Fibroblast of skin of right quadriceps (primary cell): Measurements from ENCODE around the gene C10orf62.
A peak's percentile ranks its signal among the peaks of the same experiment; 100 is the strongest.
"Not testable (repeated sequence)": the region's sequence is repeated elsewhere in the genome, so short reads cannot be mapped to it uniquely, and the experiment has no call there.

Experiments
- DNase-seq: peaks from one replicate; pipeline ENCODE4 v3.0.0-alpha.2; 2013

Gene C10orf62, protein sequence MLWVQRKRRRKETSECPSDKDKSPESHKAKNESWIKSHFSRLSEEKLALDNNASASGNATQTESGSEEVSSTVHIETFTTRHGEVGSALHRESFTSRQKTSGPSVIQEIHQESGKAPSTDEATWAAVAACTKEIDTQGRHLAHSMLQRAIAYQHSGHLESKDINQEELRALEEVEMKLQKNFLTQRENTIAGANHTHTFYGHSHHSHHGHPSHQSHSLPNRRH

DNA sequence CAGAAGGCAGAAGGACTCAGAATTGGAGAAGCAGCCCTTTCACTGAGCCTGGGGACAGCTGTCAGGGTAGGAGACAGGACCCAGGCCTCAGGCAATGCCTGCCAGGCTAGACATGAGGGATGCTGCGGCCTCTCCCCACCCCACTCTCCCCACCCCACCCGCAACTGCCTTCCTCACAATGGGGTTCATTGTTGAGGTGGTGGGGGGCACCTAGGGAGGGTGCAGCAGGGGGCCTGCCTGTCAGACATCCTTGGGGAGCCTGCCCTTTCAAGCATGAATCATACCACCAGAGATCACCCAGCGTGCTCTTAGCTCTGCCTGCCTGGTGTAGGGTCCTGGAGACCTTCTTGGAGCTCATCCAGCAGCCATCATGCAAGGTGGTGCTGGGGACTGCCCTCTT is at the start of gene C10orf62:
Gene C10orf62 (plus strand): TSS at position 243 of the 400 bp plus-strand sequence. CDS start 177 bp downstream, outside the sequence.
- DNase-seq: no peak

DNA sequence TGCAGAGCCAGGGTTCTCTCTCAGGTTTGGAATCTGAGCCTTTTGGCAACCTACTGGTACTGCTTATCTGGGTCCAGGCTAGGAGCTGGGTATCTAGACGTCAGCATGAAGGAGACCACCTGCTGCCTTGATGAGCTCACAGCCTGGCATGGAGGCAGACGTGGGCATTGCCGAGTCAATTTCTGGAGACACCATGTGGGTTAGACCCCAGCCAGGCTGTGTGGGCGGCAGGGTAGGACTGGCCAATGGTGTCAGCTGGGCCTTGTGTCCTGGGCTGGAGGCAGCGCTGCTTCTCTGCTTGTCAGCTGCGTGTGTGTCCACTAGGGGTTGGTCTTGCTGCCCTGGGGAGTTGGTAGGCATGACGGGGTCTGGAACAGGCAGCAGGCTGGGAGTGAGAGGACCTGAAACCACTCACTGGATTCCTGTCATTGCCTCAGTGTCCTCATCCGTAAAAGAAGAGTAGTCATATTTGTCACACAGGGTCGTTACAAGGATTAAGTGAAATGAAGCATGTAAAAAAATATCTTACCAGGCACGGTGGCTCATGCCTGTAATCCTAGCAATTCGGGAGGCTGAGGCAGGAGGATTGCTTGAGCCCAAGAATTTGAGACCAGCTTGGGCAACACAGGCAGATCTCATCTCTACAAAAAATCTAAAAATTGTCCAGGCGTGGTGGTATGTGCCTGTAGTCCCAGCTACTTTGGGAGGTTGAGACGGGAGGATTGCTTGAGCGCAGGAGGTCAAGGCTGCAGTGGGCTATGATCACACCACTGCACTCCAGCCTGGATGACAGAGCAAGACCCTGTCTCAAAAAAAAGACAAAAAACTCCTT is 48.6 kb upstream of the C10orf62 start:
- DNase-seq: no peak

DNA sequence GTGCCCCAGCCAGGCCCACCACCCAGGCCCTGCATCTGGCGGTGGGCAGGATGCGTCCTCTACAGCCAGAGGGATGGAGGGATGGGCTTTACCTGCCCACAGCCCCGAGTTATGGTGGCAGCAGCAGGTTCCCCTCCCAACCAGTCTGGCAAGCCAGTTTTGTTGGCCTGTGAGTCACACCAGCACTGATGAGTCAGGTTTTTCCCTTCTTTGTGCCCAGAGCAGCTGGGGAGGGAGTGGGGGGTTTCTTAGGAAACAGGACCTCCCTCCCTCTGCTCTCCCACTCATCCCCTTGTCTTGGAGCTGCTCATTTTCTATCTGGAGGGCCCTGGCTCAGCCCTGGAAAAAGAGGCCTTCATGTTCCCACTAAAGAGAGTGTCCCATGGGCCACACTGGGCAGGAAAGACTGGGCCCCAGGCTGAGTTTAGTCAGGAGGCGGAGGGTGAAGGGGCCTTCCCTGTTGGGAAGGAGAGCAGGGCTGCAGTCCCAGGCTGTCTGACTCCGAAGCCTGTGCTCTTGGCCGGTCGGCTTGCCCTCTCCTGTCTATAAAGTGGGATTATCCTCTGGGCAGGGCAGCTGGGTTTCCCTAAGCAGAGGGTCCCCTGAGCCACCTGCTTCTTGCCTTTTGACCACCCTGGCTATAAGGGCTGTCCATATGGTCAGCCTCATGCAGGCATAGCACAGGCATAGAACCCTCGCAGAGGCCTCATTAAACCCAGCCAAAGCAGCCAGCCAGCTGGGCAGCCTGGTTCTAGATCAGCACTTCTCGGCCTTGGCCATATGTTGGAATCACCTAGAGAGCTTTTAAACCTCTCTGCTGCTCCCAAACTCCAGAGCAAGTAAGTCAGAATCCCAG is 47.1 kb upstream of the C10orf62 start:
- DNase-seq: peak; percentile 94

DNA sequence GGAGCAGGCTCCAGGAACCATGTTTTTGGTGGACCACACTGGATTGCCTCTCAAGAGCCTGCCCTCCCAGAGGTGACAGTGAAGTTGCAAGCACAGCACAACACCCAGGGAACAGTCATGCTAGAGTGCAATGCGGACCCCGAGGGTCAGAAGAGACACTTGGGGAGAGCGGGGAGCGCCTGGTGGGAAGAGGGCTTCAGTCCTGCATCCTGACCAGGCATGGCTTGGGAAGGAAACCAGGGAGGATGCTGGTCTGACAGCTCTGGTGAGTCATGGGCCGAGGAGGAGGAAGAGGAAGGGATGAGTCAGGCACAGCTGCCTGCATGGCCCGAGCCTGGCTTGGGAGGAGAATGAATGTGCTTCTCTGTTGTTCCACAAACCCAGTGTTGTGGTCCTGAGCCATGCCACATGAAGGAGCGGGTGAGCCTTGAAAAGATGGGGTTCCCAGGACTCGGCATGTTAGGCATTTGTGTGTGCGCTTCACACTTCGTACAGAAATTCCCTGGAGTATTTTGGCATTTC is 46.4 kb upstream of the C10orf62 start:
- DNase-seq: peak; percentile 95

DNA sequence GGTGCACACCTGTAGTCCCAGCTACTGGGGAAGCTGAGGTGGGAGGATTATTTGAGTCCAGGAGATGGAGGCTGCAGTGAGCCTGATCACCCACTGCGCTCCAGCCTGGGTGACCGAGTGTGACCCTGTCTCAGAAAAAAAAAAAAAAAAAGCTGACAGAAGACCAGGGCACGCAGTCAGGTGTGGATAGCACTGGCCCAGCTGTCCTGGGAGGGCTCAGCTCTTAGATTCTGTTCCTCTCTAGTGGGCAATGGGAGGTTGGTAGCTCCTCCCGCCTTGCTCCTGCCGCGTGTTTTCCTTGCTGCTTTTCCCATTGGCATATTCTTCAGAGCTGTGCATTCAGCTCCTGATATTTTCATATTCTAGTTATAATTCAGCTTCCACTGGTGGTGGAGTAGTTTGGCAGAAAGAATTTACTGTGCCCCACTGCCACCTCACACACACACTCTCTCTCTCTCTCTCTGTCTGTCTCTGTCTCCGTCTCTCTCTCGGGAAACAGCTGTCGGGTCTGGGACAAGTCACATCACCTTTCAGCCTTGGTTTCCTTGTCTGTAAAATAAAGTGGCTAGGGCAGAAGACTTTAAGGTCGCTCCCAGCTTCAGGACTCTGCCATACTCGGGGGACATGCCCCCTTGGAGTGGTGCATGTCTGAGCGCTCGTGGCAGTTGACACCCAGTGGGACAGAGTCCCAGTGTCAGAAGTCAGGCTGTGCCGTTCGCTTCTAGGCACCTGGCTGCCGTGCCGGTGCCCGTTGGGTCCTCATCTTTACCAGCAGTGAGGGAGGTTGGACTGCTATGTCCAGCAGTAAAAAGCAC is 42.9 kb upstream of the C10orf62 start:
- no peak for DNase-seq

DNA sequence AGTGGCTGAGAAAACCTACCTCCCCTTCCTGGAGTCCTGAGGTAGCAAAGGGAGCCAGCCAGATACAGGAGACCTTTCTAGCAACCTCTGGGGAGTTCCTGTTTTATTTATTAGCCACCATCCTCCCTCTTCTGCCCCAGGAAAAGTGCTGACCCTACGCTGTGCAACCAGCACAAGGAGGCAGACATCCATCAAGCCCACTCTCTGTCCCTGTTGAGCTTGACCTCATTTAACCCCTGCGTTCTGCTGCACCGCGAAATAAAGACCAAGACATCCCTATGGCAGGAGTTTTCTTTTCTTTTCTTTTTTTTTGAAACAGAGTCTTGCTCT is 42.3 kb upstream of the C10orf62 start:
- DNase-seq: no peak

DNA sequence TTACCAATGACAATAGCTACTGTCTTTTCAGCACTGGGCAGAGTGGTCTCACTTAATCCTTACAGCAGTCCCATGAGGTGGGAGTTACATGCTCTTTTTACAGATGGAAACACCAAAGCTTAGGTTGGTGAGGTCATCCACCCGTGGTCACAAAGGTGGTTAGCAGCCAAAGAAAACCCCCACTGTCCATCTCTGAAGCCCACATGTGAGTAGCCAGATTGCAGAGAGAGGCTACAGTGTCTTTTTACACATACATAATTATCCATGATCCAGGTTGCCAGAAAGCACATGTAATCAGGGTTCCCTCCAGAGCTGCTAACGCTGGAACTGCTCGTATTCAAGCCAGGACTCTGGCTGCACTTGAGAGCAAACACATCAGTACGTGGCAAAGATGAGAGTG is 41.6 kb upstream of the C10orf62 start:
- peak; percentile 14 for DNase-seq

DNA sequence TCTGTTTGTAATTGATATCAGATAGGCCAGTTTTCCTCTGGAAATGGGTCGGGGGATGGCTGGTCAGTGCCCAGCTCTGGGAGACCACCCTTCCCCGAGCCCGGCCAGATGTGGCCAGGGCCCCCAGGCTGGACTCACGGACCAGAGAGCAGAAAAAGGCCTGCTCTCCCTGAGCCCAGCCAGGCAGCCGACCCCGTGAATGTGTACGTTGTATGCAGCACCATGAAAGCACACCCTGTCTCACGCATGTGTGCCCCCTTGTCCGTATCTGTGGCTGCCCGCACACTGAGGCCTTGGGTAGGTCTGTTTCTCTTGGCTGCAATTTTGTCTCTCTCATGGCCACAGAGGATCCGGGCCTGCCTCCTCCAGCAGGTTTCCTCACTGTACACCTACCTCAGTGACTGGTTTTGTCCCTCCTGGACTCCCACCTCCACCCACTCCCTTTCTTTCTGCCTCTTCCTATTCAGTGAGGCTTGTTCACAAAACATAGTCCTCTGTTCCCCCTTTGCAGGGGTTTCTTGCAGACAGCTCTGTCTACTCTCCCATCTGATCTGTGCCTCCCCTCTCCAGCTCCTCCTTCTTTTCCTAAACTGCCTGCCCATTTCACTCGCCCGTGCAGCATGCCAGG is 40.6 kb upstream of the C10orf62 start:
- DNase-seq: no peak

DNA sequence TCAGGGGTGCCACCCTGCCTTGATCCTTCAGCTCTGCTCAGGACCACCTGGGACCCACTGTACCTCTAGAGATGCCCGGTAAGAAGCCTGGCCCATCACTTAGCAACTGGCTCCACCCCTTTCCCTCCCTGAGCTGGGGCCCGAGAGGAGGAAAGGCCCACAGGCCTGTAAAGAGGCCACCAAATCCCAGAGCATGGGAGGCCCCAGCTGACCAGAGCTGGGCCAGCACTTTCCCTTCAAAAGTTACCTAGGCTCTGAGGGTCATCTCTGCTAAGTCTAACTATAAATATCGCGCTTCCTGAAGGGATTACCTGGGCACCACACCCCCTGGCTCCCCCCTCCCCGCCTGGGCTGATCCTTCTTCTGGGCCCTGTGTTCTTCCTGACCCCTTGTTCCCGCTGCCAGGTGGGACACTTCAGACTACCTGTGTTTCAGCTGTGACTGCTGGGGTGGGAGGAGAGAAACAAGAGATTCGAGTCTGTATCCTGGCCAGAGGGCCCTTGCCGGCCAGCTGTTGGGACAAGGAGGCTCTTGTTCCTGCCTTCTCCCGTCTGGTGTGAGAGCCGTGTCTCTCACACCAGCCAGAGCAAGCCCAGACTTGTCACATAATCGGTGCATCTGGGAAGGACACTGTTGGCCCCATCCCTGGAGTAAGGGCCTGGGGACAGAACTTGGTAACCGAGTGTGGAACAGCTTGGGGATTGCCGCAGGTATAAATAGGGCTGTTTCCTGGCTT is 39.8 kb upstream of the C10orf62 start:
- DNase-seq: no peak

DNA sequence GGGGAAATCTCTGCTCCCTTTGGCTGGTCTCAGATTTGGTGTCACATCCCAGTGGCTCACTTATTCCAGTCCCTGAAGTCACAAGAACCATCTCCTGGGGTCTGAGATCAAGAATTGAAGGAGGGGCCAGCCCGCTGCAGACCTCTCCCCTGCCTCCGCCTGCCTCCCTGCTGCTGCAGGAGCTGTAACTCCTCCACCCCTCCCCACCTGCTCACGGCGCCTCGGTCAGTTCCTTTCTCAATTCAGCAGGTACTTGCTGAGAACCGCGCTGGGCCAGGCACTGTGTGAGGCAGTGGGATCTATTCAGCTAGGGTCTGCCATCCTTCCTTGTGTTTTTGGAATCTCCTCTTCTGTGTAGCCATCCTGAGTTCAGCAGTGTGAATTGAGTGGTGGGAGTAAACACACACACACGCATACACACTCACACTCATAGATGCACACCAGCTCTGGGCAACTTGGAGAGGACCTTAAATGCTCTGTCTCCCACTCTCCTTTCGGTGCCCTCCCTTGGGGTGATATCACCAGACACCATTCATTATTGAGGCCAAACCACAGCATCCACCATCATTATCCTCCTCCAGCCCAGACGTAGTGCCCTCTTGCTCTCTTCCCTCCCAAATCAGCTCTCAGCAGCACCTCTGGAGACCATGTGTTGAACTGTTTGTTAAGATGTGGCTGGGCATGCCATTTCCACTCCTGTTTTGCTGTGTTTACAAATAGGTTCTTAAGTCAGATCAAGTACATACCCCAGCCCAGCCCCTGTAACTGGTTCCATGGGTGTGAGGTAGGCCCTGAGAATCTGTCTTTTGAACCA is 39.0 kb upstream of the C10orf62 start:
- DNase-seq: no peak

DNA sequence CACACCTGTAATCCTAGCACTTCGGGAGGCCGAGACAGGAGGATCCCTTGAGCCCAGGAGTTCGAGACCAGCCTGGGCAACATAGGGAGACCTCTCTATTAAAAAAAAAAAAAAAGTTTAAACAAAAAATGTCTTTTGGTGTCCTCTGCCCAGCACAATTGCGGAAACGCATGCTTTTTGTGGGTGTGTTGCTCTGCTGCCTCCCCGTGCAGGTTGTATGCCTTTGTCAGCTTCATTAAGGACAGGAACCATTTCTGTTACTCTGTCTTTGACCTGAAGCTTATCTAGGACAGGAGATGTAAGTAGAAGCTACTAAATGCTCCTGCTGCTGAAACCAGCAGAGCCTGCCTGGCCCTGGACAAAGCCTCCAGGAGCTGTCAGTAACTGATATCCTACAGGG is 38.2 kb upstream of the C10orf62 start:
- DNase-seq: no peak

DNA sequence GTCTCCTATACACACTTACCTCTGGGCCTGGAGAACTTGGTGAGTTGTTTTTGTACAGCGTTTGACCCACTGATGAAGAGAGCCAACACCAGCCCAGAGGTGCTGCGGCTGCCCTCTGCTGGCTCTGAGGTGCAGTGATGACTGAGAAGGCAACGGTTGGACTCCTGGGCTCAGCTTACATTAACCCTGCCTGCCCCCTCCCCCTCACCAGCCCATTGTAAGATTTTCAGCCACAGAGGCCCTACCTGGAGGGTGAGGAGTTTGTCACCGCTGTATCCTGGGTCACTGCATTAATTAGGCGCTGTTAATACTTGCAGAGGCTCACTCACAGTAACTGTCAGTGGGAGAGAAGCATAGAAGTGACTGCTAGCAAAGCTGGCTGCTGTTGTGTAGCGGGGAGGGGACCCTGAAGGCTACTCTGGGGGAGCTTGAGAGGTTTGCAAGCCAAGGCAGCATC is 35.9 kb upstream of the C10orf62 start:
- DNase-seq: peak; percentile 66

DNA sequence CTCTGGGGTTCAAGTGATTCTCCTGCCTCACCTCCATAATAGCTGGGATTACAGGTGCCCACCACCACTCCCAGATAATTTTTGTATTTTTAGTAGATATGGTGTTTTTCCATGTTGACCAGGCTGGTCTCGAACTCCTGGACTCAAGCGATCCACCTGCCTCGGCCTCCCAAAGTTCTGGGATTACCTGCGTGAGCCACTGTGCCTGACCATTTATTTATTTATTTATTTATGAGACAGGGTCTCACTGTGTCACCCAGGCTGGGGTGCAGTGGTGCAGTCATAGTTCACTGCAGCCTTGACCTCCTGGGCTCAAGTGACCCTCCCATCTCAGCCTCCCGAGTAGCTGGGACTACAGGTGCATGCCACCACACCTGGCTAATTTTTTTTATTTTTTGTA is 35.2 kb upstream of the C10orf62 start:
- not testable (repeated sequence) for DNase-seq

DNA sequence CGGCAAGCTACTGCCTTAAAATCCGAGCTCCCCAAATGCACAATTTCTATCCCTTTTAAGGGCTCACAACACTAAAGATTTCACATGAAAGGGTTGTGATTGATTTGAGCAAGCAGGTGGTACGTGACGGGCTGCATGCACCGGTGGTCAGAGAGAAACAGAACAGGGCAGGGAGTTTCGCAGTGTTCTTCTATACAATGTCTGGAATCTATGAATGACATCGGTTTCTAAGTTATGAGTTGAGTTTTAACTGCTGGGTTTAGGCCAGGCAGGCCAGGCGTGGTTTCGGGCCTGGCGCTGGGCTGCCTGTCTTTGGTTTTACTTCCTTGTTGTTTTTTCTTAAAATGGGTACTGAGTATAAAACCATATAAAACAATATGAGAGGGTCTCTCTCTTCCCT is 34.0 kb upstream of the C10orf62 start:
- not testable (repeated sequence) for DNase-seq

DNA sequence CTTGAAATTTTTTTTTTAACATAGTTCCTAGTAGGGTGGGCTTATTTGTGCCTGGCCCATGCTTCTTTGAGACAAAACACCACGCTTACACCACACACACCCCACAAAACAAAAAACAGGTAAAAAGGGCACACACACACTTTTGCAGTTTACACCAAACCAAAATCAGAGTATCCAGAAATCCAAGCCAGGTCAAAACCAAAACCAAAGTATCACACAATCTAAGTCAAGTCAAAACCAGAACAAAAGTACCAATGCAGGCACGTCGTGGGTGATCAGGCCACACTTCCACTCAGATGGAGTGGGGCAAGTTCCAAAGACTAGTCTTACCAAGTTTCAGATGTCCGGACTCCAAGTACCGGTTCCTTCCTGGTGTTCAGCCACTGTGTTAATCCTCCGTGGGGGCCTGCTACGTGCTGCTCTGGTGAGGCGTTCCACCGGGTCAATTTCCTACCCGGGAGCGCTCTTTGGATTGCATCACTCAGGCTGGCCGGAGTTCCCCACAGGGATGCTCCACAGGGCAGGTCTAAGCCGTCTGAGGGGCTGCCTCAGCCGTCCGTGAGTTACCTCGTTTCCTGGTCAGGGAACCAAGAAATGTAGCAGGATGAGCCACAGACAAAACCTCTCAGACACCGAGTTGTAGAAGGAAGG is 28.7 kb upstream of the C10orf62 start:
- DNase-seq: not testable (repeated sequence)

DNA sequence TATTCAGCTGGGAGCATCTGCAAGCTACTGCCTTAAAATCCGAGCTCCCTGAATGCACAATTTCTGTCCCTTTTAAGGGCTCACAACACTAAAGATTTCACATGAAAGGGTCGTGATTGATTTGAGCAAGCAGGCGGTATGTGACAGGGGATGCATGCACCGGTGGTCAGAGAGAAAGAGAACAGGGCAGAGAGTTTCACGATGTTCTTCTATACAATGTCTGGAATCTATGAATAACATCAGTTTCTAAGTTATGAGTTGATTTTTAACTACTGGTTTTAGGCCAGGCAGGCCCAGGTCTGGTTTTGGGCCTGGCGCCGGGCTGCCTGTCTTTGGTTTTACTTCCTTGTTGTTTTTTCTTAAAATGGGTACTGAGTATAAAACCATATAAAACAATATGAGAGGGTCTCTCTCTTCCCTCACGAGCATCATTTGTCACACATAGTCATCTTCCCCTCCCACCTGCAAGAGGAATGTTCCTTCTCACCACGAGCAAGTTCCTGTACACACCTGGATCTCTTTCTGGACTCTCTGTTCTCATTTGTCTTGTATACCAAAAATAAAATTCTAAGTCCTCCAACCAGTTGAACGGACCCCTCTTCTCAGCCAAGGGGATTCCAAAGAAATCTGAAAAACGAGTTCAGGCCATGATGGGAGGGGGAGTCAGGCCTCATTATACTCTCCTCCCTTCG is 28.0 kb upstream of the C10orf62 start:
- not testable (repeated sequence) for DNase-seq

DNA sequence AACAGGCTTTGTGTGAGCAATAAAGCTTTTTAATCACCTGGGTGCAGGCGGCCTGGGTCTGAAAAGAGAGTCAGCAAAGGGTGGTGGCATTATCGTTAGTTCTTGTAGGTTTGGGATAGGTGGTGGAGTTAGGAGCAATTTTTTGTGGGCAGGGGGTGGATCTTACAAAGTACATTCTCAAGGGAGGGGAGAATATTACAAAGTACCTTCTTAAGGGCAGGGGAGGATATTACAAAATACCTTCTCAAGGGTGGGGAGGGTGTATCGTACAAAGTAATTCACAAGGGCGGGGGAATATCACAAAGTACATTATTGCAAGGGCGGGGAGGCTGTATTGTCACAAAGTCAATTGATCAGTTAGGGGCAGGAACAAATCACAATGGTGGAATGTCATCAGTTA is 27.2 kb upstream of the C10orf62 start:
- not testable (repeated sequence) for DNase-seq

DNA sequence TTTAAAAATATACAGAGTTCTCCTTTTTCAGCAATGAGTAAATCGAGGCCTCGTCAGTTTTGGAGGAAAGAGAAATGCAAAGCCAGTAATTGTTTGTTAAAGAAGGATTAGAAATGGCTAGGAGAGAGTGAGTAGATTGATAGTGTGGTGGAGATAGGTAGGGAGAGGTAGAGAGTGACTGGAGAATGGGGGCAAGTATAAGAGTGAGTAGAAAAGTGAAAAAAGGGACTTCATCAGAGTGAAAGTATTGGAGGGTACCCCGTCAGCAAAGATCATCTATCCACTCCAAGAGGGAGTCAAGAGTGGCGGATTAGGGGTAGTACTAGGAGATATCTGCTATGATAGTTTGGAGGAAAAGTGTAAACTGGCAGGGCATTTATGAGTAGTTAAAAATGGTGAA is 26.2 kb upstream of the C10orf62 start:
- DNase-seq: no peak

DNA sequence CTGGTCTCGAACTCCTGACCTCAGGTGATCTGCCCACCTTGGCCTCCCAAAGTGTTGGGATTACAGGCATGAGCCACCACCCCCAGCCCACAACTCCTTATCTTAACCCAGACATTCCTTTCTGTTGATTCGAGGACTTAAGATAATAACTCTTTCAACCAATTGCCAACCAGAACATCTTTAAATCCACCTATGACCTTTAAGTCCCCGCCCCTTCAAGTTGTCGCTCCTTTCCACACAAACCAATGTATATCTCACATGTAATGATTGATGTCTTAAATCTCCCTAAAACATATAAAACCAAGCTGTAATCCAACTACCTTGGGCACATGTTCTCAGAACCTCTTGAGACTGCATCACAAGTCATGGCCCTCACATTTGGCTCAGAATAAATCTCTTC is 24.7 kb upstream of the C10orf62 start:
- no peak for DNase-seq
